Endothelial cell (in vitro differentiated cells): ENCODE measurements around the gene DDX11. TPM values are rescaled to one million over a fixed set of nuclear protein-coding genes. Genes with fewer than 3 reads are reported as not detected.

Source experiments
- total RNA-seq: library from RNA; stranded (reverse); fragmentation: NEBNext Ultra II Directional; extraction: Animal tissue kit (Norgen Biotek cat#: 25700); gene quantifications from one replicate; pipeline ENCODE4 v1.2.1, GENCODE V29; 2021; ENCODE audit not compliant: unreplicated experiment

Gene DDX11
- total RNA-seq, 1 donor from 2014 or later: 40.2 TPM

Other genes with a start within 250 kb of the DDX11 start
- gene TSPAN11, start 147.1 kb upstream of the DDX11 start, total RNA-seq: 3.6 TPM